Anterior cingulate cortex (tissue), 58 donors: Measurements from ENCODE around the gene URI1.
A peak's percentile ranks its signal among the peaks of the same experiment; 100 is the strongest.
"Not testable (repeated sequence)": the region's sequence is repeated elsewhere in the genome, so short reads cannot be mapped to it uniquely, and the experiment has no call there.

Source experiments
- DNase-seq, 58 donors: peaks; one replicate each; lab custom pipeline; 2025; lab: John Stamatoyannopoulos, UW

Gene URI1

DNA sequence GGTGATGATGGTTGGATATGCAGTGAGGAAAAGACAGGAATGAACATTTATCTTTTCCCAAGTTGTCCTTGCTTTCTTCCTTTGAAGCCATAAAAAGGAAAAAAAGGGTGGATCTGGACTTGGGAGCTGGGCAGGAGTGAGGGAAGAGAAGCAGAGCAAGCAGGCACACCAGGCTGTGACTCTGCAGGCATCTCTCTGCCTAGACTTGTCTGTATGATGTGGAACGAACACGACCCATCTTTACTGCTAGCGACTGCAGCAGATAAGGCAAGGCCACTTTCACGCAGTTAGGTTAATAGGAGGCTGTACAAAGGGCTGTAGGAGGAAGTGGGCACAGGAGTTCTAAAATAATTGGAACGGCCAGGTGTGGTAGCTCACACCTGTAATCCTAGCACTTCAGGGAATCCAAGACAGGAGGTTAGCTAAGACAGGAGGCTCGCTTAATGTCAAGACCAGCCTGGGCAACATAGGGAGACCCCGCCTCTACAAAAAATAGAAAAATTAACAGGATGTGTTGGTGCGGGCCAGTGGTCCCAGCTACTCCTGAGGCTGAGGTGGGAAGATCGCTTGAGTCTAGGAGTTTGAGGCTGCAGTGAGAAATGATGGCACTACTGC lies 961 bp upstream of the URI1 start:
- no peak for DNase-seq

DNA sequence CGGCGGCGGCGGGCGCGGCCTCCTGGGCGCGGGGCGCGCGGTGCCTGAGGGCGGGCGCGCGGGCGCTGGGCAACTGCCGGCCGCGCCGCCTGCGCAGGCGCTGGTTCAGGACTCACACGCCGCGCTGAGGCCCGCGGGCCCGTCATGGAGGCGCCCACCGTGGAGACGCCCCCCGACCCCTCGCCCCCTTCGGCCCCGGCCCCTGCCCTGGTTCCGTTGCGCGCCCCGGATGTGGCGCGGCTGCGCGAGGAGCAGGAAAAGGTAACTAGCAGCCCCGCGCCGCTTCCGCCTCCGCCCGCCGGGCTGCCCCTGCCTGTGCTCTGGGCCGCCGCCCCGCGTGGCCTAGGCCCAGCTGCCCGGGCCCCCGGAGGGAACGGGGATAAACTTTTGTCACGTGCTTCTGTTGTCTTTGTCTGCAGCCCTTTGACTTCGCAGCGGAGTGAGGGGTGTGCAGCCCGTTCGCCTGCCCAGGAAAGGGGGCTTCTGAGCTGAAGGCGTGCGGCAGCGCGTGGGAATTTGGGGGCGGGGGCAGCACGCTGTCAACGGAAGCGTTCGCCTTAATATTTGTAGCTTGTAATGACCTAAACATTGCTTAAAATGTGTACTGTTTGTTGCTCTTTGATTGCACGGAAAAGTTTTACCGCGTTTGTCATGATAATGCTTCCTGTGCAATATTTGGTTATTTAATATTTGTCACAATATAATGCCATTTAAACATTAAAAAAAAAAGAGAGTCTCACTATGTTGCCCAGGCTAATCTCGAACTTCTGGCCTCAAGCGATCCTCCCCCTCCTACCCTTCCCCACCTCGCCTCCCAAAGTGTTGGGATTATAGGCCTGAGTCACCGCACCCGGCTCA lies 594 bp downstream of the URI1 start:
- peak in 38 of 58 donors; percentile 26 to 77 (median 56) for DNase-seq

DNA sequence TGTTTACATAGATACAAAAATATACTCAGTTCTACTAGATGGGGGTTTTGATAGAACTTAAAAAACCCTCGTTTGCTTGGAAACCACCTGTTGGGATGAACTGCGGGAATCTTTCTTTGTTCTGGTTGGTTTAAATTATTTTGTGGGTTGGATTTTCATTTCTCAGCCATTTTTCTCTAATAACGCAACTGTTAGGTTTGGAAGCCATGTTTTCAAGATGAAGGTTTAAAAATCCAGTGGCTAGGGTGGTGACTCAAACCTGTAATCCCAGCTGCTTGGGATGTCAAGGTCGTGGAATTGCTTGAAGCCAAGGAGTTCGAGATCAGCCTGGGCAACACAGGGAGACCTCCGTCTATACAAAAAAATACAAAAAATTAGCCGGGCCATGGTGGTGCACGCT lies 1.6 kb downstream of the URI1 start:
- no peak for DNase-seq

DNA sequence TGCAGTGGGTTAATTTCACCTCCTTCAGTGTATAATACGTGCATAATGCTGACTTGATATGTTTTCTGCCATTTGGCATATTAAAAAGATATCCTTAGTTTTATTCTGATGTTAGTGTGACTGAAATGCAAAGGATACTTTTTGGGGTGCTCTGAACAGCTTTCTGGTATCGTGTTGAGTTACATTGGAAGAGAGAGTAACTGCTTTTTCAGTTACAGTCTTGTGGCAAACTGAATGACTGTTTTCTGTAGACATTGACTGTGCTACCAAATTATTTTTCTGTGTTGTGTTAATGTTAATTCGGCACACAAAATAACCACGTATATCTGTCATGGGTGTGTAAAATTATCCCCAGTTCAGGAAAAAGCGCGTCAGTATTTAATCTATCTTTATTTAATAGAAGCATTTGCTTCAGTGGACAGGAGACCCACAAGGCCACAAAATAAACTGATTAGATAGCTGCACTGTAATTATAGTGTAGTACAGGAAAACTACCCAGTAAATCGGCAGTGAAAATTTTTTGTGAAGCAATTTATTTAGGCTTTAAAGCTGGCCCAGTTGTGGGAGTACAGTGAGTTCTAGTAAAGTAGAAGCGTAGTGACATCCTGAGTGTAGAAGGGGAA lies 2.5 kb downstream of the URI1 start:
- DNase-seq = no peak

DNA sequence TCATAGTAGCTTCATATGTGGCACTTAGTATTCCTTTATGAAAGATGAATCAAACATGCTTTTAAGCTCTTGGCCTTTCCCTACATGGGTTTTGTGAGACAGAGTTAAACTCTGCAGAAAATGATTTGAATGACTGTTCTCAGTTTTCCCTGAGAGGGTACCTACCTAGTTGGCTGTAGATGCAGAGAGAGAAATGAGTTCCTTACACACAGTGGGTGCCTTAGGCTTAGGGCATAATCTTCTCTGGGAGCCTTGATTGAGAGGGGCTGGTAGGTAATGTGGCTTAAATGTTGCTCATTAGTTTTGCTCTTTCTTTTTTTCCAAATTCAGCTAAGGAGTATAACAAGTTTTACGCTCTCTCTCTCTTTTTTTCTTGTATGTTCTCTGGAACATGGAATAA lies 3.0 kb downstream of the URI1 start:
- no peak for DNase-seq

DNA sequence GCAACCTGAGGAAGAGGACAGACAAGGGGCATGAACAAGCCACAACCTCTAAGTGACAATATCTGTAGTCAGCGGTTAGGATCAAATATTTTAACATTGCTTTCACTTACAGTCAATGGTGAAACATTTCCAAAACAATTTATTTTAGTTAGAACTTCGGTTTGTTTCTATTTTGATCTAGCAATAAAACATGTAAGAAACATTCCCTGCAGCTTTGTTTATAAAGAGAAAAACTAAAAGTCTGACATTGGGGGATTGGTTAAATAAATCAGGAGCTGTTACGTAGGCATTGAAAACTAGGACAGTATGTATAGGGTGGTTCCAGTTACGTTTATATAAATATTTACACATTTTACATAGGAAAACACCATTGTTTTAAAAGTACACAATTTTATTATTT lies 3.4 kb downstream of the URI1 start:
- no peak for DNase-seq

DNA sequence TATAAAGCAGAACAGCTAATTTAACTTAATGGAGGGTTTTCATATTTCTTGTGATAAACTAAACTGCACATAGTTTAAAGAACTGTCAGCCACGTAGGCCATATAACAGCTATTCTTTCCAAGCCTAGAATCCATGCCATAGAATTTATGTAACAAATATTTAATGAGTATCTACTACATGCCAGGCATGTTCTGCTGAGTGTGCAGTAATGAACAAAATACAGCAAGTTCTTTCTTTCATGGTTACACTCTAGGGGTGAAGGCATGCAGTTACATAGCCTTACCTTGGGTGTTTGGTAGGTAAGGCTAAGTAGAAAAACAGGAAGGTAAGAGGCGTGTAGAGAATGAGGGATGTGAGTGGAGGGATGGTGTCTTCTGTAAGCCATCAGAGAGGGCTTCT lies 4.6 kb downstream of the URI1 start:
- DNase-seq = no peak

DNA sequence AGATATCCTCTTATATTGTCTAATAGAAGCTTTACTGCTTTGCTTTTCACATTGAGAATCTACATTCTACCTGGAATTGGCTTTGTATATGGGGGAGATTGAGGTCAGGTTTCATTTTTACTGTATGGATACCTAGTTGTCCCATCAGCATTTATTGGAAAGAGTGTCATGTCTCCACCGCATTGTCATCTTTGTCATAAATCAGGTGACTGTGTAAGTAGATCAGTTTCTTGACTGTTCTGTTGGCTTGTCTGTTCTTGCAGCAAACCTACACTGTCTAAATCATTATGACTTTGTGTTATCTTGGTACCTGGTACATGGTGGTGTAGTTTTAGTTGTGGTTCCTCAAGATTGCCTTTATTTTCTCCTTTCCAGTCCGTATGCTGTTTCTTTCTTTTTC lies 5.8 kb downstream of the URI1 start:
- no peak for DNase-seq

DNA sequence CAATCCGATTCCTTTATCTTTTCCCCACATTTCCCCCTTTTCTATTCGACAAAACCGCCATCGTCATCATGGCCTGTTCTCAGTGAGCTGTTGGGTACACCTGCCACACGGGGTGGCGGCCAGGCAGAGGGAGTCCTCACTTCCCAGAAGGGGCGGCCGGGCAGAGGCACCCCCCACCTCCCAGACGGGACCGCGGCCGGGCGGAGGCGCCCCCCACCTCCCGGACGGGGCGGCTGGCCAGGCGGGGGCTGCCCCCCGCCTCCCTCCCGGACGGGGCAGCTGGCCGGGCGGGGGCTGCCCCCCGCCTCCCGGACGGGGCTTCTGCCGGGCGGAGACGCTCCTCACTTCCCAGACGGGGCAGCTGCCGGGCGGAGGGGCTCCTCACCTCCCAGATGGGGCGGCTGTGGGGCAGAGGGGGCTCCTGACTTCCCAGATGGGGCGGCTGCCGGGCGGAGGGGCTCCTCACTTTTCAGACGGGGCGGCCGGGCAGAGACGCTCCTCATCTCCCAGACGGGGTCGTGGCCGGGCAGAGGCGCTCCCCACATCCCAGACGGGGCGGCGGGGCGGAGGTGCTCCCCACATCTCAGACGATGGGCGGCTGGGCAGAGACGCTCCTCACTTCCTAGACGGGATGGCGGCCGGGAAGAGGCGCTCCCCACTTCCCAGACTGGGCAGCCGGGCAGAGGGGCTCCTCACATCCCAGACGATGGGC lies 6.9 kb downstream of the URI1 start:
- not testable (repeated sequence) for DNase-seq

DNA sequence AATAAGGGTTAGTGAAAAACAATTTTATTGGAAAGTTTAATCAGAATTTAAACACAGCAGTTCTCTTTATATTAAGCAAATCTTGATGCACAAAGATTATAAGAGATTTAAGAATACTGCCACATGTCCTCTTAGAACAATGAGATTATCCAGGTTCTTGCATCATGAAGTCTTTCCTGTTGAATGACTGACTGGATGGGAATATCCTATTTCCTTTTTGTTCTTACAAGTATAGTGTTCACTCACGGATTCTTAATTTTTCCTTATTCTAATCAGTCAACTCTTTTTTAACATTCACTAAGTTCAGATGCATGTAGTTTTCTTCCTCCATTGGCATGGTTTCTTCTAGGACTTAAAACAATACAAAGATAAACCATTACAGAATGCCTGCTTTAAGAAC lies 10.1 kb downstream of the URI1 start:
- DNase-seq = no peak

DNA sequence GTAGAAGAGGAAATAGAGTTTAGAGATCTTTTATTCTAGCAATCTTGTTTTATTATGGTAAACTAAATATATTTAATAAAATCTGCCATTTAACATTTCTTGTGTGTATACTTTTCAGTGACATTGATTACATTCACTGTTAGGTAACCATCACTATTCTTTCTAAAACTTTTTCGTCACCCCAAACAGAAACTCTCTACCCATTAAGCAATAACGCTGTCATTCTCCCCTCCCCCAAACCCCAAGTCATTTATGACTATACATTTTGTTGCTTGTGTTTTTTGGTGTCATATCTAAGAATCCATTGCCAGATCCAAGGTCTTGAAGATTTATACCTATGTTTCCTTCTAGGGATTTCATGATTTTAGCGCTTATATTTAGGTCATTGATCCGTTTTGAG lies 10.6 kb downstream of the URI1 start:
- DNase-seq = no peak

DNA sequence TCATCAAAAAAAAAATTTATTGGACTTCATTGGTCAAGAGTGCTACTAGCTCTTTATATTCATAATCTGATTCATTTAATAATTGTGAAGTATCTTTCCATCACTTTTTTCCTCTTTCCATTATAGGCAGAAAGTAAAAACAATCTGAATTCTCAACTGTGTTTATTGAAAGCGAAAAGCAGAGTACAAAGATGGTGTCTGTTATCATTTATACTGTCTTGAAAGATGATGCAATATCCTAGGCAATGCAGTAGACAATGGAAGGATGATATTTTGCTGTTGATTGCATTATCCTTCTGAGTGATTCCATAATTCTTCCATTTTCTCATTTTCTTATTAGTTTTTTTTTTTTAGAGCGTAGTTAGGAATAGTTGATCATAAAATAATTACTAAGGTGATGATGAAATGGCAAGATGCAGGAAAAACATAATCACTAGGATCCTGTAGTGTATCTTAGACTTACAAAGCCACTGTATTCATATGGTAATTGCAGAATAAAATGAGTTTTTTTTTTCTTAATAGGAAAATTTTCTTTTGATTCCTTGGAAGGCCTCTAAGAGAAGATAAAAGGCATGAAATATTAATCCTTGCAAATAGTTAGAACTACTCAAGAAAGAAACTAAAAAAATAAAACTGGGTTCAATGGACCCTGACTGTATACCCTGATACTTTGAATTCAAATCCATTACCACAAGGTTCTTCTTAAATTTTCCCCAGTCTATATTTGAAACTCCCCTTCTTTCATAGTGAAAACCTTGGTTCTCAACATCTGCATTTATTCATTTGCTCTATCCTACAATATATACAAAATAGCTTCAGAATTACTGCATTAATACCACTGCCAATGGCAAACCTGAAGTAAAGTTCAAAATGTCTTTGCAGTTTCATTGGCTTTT lies 11.6 kb downstream of the URI1 start:
- DNase-seq = no peak

DNA sequence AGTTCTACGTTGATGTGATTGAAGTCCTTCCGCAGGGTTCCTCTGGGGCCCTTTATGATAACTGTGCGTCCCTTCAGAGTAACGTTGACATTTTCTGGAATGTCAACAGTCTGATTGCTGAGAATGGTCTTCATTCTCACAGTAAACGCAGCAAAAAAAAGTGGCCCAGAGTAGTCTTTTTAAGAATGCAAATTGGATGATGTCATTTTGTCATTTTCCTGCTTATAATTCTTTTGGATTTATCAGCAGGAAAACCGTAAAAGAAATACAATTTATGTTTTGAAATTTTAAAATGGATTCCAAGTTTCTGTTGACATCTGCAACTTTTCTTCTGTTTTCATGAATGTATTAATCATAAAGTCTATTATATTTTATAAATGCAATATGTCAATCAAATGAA lies 14.8 kb downstream of the URI1 start:
- no peak for DNase-seq

DNA sequence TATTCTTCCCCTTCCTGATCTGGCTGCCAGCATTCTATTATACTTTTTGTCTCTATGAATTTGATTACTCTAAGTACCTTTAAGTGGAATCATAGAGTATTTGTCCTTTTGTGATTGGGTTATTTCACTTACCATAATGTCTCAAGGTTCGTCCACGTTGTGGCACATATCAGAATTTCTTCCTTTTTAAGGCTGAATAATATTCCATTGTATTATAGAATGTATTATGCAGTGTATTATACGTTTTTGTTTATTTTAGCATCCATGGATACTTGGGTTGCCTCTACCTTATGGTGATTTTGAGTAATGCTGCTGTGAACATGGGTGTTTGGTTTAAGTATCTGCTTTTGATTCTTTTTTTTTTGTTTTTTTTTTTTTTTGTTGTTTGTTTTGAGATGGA lies 19.3 kb downstream of the URI1 start:
- DNase-seq = no peak

DNA sequence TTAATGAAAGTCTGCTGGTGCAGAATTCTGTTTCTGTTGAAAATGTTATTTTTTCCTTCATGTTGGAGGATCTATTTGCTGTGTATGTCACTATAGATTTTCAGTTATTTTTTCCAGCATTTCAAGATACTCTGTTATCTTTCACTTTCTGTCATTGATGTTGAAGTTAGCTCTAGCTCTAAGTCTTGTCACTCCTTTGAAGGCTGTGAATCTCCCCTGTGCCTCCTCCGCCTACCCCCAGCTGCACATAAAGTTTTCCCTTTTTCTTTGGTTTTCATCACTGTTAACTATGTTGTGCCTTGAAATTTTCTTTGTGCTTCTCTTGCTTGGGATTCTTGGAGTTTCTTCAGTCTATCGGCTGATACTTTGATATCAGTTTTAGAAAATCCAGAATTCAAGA lies 20.8 kb downstream of the URI1 start:
- DNase-seq = no peak

DNA sequence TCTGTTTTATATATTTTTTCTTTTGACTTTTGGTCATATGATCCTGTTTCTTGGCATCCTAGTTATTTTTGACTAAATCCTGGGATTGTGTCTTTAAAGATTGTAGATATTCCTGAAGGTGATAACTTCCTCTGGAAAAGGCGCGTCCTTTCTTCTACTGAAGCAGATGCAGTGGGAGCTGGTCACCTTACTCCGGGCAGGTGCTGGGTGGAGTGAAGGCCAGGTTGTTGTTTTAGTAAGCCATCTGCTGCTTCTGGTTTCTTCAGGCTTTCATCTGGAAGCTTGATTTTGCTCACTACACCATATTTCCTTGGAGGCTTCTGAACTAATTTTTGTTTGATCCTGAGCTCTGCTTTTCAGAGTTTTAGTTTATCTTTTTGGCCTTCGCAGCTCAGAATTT lies 21.5 kb downstream of the URI1 start:
- DNase-seq = no peak

DNA sequence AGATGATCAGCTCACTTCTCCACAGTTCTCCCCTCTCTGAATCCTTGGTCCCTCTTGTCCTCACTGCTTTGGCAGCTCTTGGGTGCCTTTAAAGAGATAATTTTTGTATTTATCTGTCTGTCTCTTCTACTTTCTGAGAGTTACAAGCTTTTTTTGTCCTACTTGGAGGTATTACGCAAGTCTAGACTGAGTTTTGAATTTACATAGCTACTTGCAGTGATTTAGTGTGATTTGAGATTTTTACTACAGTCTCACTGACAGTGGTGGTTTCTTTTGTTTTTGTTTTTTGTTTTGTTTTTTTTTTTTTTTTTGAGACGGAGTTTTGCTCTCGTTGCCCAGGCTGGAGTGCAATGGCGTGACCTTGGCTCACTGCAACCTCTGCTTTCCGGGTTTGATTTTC lies 22.1 kb downstream of the URI1 start:
- no peak for DNase-seq

DNA sequence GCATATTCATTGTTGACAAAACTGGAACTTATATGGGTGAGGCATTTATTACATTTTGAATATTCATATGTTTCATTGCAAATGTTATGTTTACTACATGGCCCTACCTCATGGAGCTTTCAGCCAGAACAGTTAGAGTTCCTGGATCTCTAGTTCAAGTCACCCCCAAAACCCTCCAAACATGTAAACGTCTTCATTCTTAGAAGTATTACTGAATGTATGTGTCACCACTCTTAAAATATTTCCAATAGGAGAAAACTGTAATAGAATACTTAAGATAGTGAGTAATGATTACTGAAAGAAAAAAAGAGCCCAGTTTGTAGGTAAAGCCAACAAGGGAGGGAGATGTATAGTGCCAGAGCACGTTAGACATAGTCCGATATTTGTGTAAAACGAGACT lies 23.5 kb downstream of the URI1 start:
- no peak for DNase-seq

DNA sequence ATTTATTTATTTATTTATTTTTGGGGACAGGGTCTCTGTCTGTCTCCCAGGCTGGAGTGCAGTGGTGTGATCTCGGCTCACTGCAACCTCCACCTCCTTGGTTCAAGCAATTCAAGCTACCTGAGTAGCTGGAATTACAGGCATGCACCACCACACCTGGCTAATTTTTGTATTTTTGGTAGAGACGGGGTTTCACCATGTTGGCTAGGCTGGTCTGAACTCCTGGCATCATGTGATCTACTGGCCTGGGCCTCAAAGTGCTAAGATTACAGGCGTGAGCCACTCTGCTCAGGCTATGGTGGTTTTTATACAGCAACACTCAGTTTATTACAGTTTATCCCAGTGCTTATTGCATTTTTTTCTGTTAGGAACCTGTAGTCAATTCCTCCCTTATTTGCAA lies 24.1 kb downstream of the URI1 start:
- not testable (repeated sequence) for DNase-seq

DNA sequence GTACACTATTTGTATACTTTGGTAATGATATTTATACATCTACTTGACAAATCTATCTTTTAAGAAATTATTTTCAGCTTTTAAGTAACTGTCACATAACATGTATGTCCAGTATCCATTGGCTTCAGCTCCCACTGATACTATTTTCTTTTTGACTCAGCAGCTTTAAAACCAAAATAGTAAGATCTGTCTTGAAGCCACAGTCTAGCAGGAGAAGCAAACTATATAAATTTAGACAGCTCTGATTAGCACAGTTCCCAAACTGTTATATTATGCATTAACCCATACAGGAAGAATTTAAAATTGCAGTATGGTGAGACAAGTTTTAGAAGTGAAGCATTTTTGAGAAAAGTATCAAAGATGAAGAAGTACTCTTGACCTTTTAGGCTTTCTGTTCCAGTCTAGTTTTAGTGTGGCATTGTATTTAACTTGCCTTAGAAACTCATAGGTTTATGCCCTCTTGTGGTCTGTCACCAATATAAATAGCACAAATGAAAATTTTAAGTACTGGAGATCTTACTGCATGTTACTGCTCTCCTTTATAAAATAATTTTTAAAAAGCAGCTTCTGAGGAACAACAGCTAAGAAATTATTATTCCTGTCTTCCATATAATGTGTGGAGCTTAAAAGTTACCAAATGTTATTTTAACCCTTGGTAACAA lies 24.7 kb downstream of the URI1 start:
- DNase-seq = no peak
